Epidermal melanocyte (primary cell): ENCODE results near the gene DGKE.

ENCODE experiments used
- DNase-seq: peaks from one replicate; pipeline ENCODE4 v3.0.0; 2011; ENCODE audit warnings: low spot score; ENCODE audit not compliant: insufficient read length

Gene DGKE

GRCh38 chr17:56890390-56890789, 56.4 kb downstream of the DGKE start:
- no peak for DNase-seq

GRCh38 chr17:56890906-56891674, 57.1 kb downstream of the DGKE start:
- no peak for DNase-seq

GRCh38 chr17:56891751-56892150, 57.8 kb downstream of the DGKE start:
- DNase-seq = no peak

GRCh38 chr17:56892333-56892732, 58.4 kb downstream of the DGKE start:
- no peak for DNase-seq

GRCh38 chr17:56893503-56893902, 59.6 kb downstream of the DGKE start:
- DNase-seq = no peak

GRCh38 chr17:56894859-56895455, 61.0 kb downstream of the DGKE start:
- DNase-seq = no peak

- no peak for DNase-seq
Measured at GRCh38 chr17:56896217-56896967, 62.4 kb downstream of the DGKE start.

- DNase-seq = no peak
Measured at GRCh38 chr17:56896968-56897359, 63.0 kb downstream of the DGKE start.

GRCh38 chr17:56897646-56898424, 63.9 kb downstream of the DGKE start:
- DNase-seq = no peak

GRCh38 chr17:56898874-56899273, 64.9 kb downstream of the DGKE start:
- no peak for DNase-seq

- DNase-seq = no peak
Measured at GRCh38 chr17:56899403-56899802, 65.5 kb downstream of the DGKE start.

- no peak for DNase-seq
Measured at GRCh38 chr17:56902348-56902747, 68.4 kb downstream of the DGKE start.

GRCh38 chr17:56903560-56903959, 69.6 kb downstream of the DGKE start:
- DNase-seq = no peak

GRCh38 chr17:56908001-56908542, 74.1 kb downstream of the DGKE start:
- DNase-seq = no peak

- no peak for DNase-seq
Measured at GRCh38 chr17:56909742-56910508, 76.0 kb downstream of the DGKE start.

GRCh38 chr17:56910509-56911235, 76.7 kb downstream of the DGKE start:
- DNase-seq = no peak

- no peak for DNase-seq
Measured at GRCh38 chr17:56912105-56912999, 78.4 kb downstream of the DGKE start.

GRCh38 chr17:56913000-56913311, 79.0 kb downstream of the DGKE start:
- no peak for DNase-seq

- no peak for DNase-seq
Measured at GRCh38 chr17:56913353-56913866, 79.5 kb downstream of the DGKE start.
